Dendritic cell treated with granulocyte-macrophage colony-stimulating factor and Interleukin-4, amounts not matched to agents 40 ng/mL and 50 ng/mL, for 4 days (primary cell): ENCODE measurements around the gene FCN1.

ENCODE experiments used
- H3K27ac Mint-ChIP-seq: one replicate; pipeline ENCODE4 v1.8.0; 2022; ENCODE audit warnings: mild to moderate bottlenecking, mixed read lengths
- H3K27me3 Mint-ChIP-seq: one replicate; pipeline ENCODE4 v1.8.0; 2022; ENCODE audit warnings: mild to moderate bottlenecking, mixed read lengths
- H3K36me3 Mint-ChIP-seq: one replicate; pipeline ENCODE4 v1.8.0; 2022; ENCODE audit warnings: low read depth, mixed read lengths
- H3K4me1 Mint-ChIP-seq: one replicate; pipeline ENCODE4 v1.8.0; 2022; ENCODE audit warnings: low read depth, mixed read lengths
- H3K4me3 Mint-ChIP-seq: one replicate; pipeline ENCODE4 v1.8.0; 2022; ENCODE audit warnings: mild to moderate bottlenecking, moderate library complexity, mixed read lengths
- H3K9me3 Mint-ChIP-seq: one replicate; pipeline ENCODE4 v1.8.0; 2022; ENCODE audit warnings: mixed read lengths
- intact Hi-C: fragments of 100-400 bp; cut with micrococcal nuclease; formaldehyde crosslinking; loops from one replicate; pipeline ENCODE4 v1.15.0; 2022

Gene FCN1

DNA sequence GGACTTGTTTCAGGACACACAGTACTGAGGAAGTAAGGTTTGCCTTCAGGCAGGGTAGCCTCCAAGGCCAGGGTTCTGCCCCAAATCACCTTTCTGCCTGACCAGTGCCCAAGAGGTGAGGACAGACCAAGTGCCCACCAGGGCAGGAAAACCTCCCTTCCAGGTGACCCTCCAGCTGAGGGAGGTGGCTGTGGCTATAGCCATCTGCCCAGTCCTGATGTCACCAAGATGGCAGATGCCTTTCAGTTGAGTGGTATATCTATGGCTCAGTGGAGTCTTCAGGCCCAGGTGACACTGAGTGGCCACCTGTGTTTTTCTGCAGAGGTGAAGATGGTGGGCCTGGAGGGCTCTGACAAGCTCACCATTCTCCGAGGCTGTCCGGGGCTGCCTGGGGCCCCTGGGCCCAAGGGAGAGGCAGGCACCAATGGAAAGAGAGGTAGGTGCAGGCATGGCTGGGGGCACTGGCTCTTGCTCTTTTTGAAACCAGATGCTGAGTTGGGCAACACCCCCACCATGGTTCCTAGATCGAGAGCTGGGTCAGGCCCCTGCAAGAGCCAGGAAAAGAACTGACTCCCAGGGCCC lies 35.4 kb downstream of the FCN1 start:
- H3K27me3 Mint-ChIP-seq: peaks cover 83% of the 10 kb centered on the region
- H3K4me1 Mint-ChIP-seq: peaks cover 5% of the 10 kb centered on the region
- no peak overlapping the region for H3K27ac Mint-ChIP-seq
- intact Hi-C loops: no loop called here
- no peaks in the 10 kb centered on the region for H3K36me3 Mint-ChIP-seq
- H3K4me3 Mint-ChIP-seq: no peak overlapping the region
- H3K9me3 Mint-ChIP-seq: no peaks in the 10 kb centered on the region

- Mint-ChIP-seq H3K36me3 (no peaks in the 10 kb centered on the region), H3K27ac (no peak overlapping the region), H3K27me3 (peaks cover 76% of the 10 kb centered on the region), H3K9me3 (no peaks in the 10 kb centered on the region), H3K4me3 (no peak overlapping the region), H3K4me1 (no peaks in the 10 kb centered on the region)
- intact Hi-C loops: no loop called here
These were observed 36.4 kb downstream of the FCN1 start for GRCh38 chr9:134881313-134881670.

DNA sequence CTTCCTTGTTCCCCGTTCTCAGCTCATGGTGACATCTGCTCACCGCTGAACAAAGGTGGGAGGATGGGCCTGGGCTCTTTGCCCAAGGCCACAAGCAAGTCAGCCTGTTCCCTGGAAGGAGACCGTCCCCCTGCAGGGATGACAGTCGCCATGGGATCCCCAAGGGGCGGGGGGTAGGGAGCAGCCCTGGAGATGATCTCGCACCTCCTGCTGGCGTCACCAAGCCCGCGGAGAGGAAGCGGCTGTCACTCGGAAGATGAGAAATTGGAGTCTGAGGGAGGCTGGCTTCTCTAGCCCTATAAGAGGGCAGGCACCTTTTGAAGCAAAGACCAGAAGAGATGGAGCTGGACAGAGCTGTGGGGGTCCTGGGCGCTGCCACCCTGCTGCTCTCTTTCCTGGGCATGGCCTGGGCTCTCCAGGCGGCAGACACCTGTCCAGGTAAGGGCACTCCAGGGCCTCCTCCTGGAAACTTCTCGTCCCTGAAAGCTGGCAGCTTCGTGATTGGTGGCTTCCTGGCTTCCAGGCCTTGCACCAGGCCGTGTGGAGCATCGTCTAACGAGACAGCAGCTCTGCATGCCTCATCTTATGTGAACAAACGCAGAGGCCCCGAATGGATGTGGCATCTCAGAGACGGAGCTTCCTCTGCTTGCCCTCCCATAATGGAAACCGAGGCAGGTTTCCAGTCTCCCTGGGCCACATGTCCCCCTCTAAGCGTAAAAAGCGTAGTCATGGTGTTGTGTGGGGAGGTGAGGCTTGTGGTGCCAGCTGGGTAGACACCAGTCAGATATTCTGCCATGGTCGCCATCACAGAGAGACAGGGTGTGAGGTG lies 37.0 kb downstream of the FCN1 start, which contains the start of gene FCN2:
FCN2 (plus strand) TSS at position 327 of the 829 bp plus-strand sequence; CDS start at position 339, 12 bp downstream.
- Mint-ChIP-seq H3K4me1 (no peaks in the 10 kb centered on the region), H3K36me3 (no peaks in the 10 kb centered on the region), H3K27me3 (peaks cover 71% of the 10 kb centered on the region), H3K27ac (no peak within 1 kb of the TSS), H3K9me3 (no peaks in the 10 kb centered on the region), H3K4me3 (no peak within 1 kb of the TSS)
- intact Hi-C loops: no loop called here

- Mint-ChIP-seq H3K36me3 (peaks cover 4% of the 10 kb centered on the region), H3K27me3 (peaks cover 64% of the 10 kb centered on the region), H3K4me1 (peaks cover 6% of the 10 kb centered on the region), H3K9me3 (peaks cover 7% of the 10 kb centered on the region), H3K4me3 (no peak overlapping the region), H3K27ac (no peak overlapping the region)
- intact Hi-C loops: no loop called here
These were observed 37.8 kb downstream of the FCN1 start for GRCh38 chr9:134879664-134880483.

DNA sequence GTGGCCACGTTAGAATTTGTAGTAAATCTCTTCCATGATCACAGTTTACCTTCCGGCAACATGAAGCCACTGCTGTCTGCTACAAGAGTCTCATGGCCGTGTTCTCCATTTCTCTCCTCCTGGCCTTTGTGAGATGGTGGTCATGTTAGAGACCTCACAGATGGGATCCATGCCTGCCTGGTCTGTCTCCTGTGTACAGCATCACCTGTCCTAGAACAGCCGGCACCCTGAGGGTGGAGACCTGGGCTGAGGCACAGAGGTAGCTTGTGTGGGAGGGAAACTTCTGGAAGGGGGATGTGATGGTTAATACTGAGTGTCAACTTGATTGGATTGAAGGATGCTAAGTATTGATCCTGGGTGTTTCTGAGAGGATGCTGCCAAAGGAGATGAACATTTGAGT lies 40.2 kb downstream of the FCN1 start:
- no peak overlapping the region for H3K4me3 Mint-ChIP-seq
- H3K36me3 Mint-ChIP-seq: peaks cover 4% of the 10 kb centered on the region
- H3K27me3 Mint-ChIP-seq: peaks cover 50% of the 10 kb centered on the region
- H3K4me1 Mint-ChIP-seq: peaks cover 6% of the 10 kb centered on the region
- intact Hi-C loops: no loop called here
- H3K27ac Mint-ChIP-seq: no peak overlapping the region
- H3K9me3 Mint-ChIP-seq: peaks cover 16% of the 10 kb centered on the region

DNA sequence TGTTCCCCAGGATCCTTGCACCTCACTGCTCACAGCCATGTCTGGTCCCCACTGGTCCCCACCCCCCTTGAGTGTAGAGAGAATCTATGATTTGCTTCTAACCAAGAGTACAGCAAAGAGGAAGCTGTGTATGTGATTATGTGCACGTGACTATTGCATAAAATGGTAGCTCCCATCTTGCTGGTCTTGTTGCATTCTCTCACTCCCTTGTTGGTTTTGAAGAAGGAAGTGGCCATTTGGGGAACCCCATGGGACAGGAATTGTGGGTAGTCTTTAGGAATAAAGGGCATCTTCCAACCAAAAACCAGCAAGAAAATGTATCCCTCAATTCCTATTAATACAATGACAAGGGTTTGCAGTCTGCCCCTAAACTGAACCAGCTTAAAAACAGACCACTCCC lies 42.3 kb downstream of the FCN1 start:
- H3K4me1 Mint-ChIP-seq: peaks cover 6% of the 10 kb centered on the region
- no peak overlapping the region for H3K27ac Mint-ChIP-seq
- intact Hi-C loops: no loop called here
- peaks cover 4% of the 10 kb centered on the region for H3K36me3 Mint-ChIP-seq
- H3K27me3 Mint-ChIP-seq: peaks cover 47% of the 10 kb centered on the region
- no peak overlapping the region for H3K4me3 Mint-ChIP-seq
- H3K9me3 Mint-ChIP-seq: peaks cover 23% of the 10 kb centered on the region

DNA sequence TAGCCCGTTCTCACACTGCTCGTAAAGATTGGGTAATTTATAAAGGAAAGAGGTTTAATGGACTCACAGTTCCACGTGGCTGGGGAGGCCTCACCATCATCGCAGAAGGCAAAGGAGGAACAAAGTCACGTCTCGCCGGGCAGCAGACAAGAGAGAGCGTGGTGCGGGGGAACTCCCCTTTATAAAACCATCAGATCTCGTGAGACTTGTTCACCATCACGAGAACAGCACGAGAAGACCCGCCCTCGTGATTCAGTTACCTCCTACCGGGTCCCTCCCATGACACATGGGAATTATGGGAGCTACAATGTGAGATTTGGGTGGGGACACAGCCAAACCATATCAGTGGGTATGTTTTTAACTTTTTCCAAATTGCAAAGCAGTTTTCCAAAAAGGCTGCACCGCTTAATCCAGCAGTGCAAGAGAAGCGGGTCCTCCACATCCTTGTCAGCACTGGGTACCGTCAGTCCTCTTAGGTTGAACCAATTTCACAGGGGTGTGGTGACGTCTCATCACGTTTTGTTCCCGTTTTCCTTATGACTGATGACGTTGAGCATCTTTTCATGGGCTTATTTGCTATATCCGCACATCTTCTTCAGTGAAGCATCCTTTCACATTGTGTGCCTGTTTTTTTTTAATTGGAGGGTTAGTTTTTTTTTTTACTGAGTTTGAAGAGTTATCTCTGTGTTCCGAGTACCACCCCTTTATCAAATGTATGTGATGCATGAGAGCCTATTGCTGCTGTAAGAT lies 45.1 kb downstream of the FCN1 start:
- intact Hi-C loops: no loop called here
- H3K27ac Mint-ChIP-seq: no peak overlapping the region
- no peak overlapping the region for H3K4me3 Mint-ChIP-seq
- H3K27me3 Mint-ChIP-seq: peaks cover 49% of the 10 kb centered on the region
- peaks cover 15% of the 10 kb centered on the region for H3K4me1 Mint-ChIP-seq
- peaks cover 4% of the 10 kb centered on the region for H3K36me3 Mint-ChIP-seq
- peaks cover 23% of the 10 kb centered on the region for H3K9me3 Mint-ChIP-seq

GRCh38 chr9:134871697-134872340 lies 45.9 kb downstream of the FCN1 start:
- intact Hi-C loops: no loop called here
- H3K36me3 Mint-ChIP-seq: peaks cover 4% of the 10 kb centered on the region
- no peak overlapping the region for H3K27ac Mint-ChIP-seq
- H3K9me3 Mint-ChIP-seq: peaks cover 23% of the 10 kb centered on the region
- H3K4me1 Mint-ChIP-seq: peaks cover 15% of the 10 kb centered on the region
- peaks cover 43% of the 10 kb centered on the region for H3K27me3 Mint-ChIP-seq
- H3K4me3 Mint-ChIP-seq: no peak overlapping the region

DNA sequence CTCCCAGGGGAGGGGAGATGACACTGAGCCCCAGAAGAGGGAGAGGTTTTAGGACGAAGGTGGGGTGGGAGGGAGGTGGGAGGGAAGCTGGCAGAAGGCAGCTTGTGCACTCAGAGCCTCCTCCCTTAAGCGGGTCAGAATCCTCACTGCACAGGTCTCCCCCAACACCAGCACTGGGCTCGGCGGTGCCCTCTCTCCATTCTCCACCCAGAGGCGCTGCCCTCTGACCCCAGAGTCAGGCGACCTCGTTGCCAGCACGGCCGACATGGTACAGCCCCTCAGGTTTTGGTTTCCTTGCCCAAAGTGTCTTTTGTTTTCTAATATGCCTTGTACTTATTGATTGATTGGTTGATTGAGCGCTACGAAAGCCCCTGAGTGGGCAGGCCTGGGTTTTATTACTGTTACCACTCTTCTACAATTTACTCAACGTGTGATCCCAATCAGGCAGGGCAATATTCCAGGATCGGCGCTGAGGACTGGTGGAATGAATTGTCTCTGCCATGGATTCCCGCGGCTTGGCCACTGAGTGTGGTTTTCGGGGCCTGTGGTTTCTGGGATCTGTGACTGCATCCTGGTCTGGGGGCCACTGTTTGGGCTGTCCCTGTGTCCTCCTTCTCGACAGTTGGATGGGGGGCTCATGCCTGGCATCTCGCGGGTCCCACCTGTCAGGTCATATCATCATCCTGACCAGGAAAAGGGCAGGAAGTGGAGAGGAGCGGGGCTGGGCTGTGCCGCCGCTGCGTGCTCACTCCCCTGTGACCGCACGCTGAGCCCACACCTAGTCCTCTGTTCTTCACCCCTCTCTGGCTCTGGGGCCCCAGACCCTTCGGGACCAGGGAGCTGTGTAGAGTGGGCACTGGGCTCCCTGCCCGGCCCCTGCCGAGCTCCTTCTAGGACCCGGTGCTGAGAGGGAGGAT lies 46.7 kb downstream of the FCN1 start:
- intact Hi-C loops: no loop called here
- peaks cover 15% of the 10 kb centered on the region for H3K4me1 Mint-ChIP-seq
- H3K36me3 Mint-ChIP-seq: peaks cover 4% of the 10 kb centered on the region
- H3K9me3 Mint-ChIP-seq: peaks cover 23% of the 10 kb centered on the region
- no peak overlapping the region for H3K4me3 Mint-ChIP-seq
- peaks cover 42% of the 10 kb centered on the region for H3K27me3 Mint-ChIP-seq
- H3K27ac Mint-ChIP-seq: no peak overlapping the region

DNA sequence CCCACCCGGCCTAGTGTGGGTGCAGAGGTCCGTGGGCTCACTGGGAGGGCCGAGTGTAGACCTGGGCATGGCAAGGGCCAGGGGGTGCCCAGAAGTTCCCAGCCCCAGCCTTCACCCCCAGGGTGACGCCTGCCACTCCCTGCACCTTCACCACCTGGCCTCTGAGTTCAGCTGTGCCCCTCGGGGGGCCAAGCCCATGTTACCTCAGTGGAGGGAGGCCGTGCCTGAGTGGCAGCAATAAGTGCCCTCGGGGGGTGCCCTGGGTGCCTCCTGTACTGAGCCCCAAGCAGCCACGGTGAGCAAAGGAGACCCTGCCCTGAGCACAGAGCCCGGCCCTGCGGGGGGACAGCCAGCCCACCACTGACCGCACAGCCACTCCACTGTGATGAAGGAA lies 47.4 kb downstream of the FCN1 start:
- H3K36me3 Mint-ChIP-seq: peaks cover 4% of the 10 kb centered on the region
- intact Hi-C loops: no loop called here
- H3K4me1 Mint-ChIP-seq: peaks cover 14% of the 10 kb centered on the region
- H3K4me3 Mint-ChIP-seq: no peak overlapping the region
- H3K27ac Mint-ChIP-seq: no peak overlapping the region
- peaks cover 45% of the 10 kb centered on the region for H3K27me3 Mint-ChIP-seq
- H3K9me3 Mint-ChIP-seq: peaks cover 20% of the 10 kb centered on the region

- Mint-ChIP-seq H3K9me3 (peaks cover 15% of the 10 kb centered on the region), H3K27me3 (peaks cover 49% of the 10 kb centered on the region), H3K36me3 (no peaks in the 10 kb centered on the region), H3K4me1 (peaks cover 10% of the 10 kb centered on the region), H3K4me3 (no peak overlapping the region), H3K27ac (no peak overlapping the region)
- intact Hi-C loops: no loop called here
These were observed 48.0 kb downstream of the FCN1 start for GRCh38 chr9:134869554-134870300.
